PC-3 (cell line): Measurements from ENCODE around the gene ABLIM1.

ENCODE experiments used
- CTCF ChIP-seq: fragments of 300-600 bp; sonication (generic); conservative IDR thresholded peaks from 2 replicates; pipeline ENCODE4 v1.5.1; 2017; ENCODE audit warnings: antibody characterized with exemption, low read depth, mild to moderate bottlenecking, low read length
- EZH2 ChIP-seq: fragments of 300-600 bp; sonication (generic); IDR thresholded peaks from one replicate; pipeline ENCODE4 v1.6.1; 2017; ENCODE audit warnings: antibody characterized with exemption, mild to moderate bottlenecking, low read length; ENCODE audit not compliant: unreplicated experiment
- EZH2phosphoT487 ChIP-seq: fragments of 300-600 bp; sonication (generic); IDR thresholded peaks from 2 replicates; pipeline ENCODE4 v1.6.1; 2018; ENCODE audit warnings: mild to moderate bottlenecking, antibody characterized with exemption, low read length, borderline replicate concordance

- TF ChIP-seq CTCF (no peak), EZH2 (no peak), EZH2phosphoT487 (no peak)
Measured at GRCh38 chr10:114526126-114526503, 132.0 kb downstream of the ABLIM1 start.
